HG03558 (cell line): Measurements from ENCODE around the gene GPC1.

ENCODE experiments used
- ATAC-seq: cut with Tn5 transposase; IDR thresholded peaks from one replicate; pipeline ENCODE4 v1.9.1; 2021; ENCODE audit warnings: moderate number of reproducible peaks; ENCODE audit not compliant: unreplicated experiment; ENCODE audit errors: extremely low read depth

The GPC1 gene

DNA sequence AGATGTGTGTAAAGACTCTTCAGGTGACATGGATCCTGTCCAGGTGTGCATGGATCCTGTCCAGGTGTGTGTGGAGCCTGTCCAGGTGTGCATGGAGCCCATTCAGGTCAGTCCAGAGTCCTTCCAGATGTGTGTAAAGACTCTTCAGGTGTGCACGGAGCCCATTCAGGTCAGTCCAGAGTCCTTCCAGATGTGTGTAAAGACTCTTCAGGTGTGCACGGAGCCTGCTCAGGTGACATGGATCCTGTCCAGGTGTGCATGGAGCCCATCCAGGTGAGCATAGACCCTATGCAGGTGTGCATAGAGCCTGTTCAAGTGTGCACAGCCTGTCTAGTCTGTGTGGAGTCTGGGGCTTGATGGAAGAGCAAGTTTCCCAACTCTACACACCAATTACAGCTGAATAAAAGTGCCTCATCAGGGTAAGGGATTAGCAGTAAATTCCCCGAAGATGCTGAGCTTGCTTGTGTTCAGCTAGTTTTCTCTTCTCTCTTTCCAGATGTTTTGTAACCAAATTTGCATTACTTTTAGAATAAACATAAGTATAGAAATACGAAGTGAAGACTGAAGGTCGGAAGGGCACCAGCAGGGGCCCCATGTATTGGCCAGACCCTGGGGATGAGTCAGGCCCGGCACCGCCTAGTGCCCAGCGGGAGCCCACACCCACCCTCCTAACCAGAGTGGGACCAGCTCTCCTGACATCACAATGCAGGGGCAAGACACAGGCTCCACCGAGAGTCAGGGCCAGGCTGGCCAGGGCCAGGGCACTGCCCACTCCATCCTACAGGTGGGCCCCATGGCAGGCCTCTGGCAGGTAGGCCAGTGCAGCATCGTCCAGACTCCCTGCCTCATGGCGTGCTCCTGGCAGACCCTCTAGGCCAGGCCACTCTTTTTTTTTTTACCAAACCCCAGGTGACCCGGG, 38.6 kb upstream of the GPC1 start:
- ATAC-seq = no peak

DNA sequence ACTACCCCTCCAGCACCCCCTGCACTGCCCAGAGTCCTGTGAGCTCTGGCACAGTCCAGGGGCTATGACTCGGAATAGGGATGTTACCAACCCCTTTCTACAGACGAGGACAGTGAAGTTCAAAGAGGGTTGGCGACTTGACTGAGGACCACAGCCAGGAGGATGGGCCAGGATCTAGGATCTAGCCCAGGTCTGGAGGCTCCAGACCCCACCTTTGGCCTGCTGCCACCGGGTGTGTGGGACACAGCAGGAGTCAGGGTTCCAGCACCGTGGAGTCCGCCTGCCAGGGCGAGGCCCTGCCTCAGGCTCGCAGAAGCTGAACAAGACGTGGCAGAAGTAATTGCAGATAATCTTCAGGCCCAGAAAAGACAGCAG, 37.9 kb upstream of the GPC1 start:
- ATAC-seq = no peak

DNA sequence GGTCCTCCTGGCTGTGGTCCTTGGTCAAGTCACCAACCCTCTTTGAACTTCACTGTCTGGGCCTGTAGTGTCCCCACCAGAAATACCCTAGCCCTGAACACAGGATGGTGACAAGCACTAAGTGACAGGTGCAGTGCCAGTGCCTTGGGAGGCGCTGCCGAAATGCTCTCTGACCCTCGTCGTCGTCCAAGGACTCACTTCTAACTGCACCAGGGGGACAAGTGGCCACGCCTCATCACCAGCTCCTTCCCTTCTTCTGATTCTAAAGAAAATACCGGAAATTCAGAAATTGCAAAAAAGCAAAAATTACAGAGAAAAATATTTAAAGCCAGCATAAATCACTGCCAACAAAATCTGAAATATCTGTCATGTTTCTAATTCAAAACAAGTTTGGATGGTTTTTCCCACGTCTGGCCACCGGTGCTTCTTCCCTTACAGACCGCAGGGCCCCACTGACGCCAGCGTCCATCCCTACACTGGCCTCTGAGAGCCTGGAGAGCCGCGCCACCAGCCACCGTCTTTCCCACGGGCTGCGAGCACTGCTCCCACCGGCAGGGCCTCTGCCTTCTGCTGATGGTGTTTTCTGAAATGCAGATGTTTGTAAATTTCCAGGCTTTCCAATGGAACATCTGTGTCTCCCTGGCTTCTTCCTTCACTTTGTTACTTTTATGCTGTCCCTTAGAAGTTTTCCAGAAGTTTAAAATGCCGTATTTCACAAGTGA, 37.4 kb upstream of the GPC1 start:
- no peak for ATAC-seq

DNA sequence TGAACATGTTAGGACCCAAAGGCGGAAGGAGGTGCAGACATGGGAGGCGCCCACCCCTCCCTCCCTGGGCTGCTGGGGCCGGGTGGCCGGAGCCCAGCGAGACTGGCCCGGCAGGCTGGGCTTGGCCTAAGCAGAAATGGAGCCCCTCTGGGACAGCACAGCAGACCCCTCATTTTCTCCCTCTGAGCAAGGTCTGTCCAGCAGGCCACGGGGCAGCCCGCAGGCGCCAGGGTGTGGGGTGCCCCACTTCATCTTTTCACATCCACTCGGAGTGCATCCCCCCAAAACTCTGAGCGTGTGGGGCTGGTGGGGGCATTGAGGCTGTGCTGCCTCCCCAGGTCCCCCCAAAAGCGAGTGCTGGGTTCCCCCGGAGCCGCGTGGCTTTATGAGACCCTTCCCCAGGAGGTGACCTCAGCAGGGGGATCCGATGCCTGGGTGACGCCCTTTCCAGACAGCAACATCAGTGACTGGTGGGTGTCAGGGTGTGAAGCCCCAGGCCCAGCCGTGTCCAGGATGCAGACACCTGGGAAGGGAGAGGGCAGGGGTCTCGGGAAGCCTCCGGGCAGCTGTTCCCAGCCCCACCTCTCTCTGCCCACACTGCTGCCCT, 36.7 kb upstream of the GPC1 start:
- ATAC-seq = no peak

DNA sequence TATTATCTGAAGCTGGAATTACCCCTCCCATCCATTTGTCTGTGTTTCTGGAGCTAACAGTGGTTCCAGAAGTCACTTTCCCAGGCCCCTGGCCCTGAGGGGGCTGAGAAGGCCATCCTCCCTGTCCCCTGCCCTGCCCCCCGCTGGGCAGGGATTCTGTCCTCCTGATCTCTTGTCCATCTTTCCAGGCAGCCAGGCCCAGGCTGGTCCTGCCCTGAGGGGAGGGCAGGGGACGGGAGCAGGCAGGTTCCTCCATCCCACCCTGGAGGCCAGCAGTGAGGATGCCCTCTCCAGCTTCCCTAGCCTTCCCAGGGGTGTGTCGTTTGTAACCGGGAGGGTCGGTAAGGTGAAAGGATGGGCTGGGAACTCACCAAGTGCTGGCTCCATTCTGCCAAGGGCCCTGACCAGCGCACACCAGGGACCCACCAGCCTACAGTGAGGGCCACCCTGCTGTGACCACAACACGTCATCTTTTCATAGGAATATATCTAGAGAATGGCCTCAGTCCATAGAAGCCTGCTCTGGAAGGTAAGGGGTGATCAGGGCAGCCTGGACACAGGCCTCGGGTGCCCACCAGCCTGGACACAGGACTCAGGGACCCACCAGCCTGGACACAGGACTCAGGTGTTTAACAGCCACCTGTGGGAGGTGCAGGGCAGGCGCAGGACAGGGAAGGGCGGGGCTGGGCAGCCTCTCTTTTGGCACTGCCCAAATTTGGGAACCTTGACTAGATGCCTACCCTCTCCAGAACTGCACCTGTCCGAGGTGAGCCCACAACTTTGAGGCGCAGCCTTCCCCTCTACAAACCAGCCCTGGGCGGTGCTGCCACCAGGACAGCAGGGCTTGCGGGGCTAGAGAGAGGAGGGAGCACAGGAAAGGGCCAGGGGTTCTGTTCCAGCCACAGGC, 35.8 kb upstream of the GPC1 start:
- ATAC-seq = no peak

DNA sequence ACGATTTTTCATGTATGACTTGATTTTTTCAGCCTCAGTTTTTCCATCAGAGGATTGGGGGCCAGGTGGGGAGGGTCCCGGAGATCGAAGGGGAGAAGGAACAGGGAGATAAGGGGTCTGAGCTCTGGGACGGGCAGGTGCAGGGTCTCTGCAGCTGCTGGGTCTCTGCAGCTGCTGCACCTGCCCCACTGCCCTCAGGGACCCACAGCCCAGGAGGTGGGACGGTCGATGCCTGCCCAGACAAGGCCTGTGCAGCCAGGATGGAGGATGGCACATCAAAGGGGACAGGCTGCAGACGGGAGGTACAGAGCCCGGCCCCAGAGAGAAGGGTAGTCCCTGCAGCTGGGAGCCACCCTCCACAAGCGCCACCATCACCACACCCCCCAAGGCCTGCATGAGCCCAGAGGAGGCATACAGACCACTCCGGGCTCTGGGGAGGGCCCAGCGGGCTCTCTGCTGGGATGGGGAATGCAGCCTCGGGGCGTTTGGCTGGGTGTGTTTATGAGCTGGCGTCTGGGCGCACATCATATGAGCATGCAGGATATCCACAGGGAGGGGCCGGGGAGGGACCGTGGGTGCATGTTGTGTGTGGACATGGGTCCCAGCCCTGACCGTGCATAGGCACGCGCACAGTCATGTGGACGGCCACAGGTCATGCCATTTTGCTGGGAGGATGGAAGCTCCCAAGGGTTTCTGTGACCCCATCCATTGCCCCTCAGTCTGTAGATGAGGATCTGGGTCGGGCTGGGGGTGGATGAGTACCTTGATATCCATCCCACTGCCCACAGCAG, 34.9 kb upstream of the GPC1 start:
- no peak for ATAC-seq

DNA sequence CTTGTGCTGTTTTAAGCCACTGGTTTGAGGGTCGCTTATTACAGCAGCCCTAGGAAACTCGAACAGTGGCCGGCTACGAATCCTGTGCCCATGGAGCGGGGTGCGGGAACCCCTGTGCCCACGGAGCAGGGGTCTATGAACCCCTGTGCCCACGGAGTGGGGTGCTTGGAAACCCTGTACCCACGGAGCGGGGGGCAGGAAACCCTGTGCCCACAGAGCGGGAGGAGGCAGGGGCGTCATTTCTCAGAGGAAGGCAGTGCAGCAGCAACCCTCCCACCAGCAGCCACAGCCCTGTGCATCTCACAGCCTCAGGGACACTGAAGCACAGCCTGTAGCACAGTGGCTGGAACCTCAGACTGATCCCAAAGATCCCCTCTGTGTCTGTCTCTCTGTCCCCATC, 34.2 kb upstream of the GPC1 start:
- ATAC-seq = no peak

DNA sequence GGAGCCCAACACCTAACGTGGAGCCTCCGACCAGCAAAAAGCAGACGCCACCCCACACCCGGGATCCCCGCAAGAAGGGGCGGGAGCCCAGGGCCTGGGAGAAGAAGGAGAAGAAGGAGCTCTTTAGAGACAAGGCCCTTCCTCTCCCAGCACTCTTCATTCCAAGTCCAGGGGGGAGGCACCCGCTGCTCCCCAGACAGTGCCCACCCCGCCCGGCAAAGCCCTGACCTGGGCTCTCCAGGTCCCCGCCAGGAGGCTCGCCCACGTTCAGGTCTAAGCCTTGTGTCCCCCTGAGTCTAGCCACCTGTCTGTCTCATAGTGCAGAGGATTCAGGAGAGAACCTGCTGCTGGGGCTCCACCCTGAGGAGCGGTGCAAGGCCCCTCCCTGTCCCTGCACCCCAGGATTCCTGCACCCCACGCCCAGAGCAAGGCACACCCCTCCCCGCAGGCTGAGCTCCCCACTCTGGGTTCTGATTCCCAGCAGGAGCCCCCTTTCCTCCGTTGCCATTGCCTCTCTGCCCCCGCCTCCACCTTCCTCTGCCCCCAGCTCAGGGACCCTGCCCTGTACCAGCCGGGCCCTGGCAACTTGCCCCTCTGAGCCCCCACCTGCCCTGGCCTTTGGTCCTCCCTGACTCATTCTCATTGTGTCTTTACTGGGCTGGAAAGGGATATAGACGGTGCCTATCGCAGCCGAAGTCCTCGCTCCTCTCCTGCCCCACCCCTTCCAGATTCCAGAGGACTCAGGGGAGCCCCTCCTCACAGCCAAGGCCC, 33.5 kb upstream of the GPC1 start:
- ATAC-seq = no peak

DNA sequence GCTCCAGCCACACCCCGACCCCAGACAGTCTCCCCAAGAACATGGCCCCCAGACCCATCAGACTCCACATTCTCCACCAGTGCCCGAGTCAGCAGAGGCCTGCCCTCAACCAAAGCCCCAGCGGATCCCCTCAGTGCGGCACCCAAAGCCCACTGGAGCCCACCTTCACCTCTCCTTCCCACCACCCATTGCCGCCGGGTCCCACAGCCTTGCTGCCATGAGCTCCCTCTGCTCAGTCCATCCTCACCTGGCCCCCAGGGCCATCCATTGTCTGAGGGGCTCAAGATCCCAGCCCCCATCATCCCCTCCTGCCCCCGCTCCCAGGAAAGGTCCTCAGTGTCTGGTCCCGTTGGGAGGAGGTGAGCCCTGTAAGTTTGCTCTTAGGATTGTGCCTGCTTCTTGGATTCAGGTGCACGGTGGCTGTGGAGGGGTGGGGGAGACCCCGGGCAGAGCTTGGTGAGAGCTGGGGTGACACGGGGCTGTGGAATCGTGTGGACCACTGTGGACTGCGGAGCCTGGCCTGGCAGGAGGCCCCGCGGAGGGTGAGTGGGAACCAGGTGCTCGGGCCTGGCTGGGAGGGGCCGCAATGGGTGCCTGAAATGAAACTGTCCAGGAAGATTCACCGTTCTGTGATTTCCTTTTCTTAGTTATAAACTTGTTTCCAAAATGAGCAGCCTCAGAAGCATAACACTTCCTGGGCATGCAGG, 32.7 kb upstream of the GPC1 start:
- no peak for ATAC-seq

DNA sequence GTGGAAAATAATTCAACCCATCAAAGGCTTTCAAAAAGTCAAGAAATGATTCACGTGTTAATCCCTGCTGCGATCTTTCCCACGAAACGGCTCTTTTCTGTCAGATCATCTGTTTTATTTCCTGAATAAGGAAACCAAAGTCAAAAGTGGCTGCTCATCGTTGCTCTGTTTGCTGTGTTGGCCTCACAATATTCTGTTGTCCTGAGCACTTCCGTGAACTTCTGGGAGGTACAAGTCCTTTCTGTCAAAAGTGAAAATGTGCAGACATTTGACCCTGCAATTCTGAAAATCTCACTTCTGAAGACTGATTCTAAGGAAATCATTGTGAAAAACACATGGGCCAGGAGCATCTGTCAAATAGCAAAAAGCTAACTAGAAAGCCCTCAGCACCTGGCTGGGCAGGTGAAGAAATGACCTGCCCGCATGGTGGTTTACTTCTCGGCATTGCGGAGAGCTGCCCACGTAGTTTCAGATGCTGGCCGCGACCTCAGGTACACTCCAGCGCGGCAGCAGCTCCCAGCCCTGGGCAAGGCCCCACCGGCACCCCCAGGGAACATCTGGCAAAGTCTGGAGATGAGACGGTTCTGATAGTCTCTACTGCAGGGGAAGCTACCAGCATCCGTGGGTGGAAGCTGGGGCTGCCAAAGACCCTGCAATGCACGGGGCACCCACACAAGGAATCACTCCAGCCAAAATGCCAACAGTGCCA, 31.9 kb upstream of the GPC1 start:
- ATAC-seq = no peak

DNA sequence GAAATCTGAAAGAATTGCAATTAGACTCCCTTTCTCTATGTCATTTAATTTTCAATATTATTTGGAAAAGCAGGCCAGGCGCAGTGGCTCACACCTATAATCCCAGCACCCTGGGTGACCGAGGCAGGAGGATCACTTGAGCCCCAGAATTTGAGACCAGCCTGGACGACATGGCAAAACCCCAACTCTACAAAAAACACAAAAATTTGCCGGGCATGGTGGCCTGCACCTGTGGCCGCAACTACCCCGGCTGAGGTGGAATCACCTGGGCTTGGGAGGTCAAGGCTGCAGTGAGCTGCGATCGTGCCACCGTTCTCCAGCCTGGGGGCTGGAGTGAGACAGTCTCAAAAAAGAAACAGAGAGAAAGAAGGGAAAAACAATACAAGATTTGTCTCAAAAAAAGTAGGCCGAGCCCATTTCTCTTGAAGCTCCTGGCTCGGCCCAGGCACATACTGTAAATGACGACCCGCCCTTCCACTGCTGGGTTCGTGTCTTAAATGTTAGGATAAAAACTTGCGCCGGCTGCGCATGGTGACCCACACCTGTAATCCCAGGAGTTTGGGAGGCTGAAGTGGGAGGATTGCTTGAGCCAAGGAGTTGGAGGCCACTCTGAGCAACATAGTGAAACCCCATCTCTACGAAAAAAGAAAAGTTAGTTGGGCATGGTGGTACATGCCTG, 31.1 kb upstream of the GPC1 start:
- no peak for ATAC-seq

DNA sequence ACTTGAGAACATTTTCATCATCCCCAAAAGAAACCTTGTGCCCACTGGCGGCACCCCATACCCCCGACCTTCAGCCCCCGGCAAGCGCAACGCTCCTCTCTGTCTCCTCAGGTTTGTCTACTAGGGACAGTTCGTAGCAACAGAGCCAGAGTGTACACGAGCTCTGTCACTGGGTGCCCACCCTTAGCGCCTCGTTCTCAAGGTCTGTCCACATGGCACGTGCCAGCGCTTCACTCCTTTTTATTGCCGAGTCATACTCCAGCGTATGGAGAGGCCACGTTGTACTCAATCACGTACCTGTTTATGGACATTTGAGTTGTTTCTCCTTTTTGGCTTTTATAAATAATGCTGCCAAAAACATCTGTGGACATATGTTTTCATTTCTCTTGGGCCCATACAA, 30.3 kb upstream of the GPC1 start:
- ATAC-seq = no peak

DNA sequence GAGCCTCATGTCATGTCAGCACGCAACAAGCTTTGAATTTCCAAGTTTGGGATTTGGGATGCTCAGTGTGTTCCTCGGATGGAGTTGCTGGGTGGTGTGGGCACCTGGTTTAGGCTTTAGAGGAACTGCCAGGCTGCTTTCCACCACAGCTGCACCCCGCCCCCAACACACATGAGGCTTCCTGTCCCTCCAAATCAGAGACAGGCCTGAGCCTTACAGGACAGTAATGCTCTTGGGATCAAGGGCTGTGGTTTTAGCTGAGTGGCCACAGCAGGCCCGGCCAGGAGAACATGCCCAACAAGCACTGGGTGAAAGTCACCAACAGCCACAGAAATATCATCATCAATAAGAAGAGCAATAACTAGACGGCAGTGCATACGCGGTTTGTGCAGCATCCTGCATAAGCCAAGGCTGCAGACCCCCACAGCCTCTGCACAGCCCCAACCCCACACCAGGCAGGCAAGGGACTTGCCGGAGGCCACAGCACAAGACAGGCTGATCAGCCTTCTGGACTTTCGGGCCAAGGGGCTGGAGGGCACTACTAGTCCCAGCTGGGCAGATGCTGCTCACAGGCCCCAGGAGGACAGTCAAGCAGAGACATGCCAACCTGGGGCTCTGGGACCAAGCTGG, 29.7 kb upstream of the GPC1 start:
- ATAC-seq = no peak

DNA sequence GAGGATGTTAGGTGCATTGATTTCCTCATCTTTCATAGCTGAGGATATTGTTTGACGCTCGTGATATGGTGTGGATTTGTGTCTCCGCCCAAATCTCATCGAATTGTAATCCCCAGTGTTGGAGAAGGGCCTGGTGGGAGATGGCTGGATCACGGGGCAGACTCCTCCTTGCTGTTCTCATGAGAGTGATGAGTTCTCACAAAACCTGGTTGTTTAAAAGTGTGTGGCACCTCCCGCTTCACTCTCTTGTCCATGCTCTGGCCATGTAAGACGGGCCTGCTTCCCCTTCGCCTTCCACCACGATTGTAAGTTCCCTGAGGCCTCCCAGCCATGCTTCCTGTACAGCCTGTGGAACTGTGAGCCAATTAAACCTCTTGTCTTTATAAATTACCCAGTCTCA, 28.4 kb upstream of the GPC1 start:
- no peak for ATAC-seq

DNA sequence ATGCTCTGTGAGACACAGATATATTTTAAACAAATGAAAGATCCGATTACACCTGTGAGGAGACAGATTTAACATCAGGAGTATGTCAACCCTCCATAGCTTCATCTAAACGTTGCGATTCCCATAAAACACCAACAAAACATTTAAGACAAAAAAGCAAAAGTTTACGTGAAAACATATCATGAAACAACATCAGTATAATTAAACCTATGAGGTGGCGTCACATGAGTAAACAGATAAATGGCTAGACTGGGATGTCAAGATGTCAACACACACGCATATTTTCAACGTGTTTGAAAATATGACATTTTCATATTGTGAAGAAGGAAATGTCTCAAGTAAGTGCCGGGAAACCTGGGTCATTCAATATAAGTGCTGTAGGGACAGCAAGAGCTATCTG, 25.5 kb upstream of the GPC1 start:
- no peak for ATAC-seq

DNA sequence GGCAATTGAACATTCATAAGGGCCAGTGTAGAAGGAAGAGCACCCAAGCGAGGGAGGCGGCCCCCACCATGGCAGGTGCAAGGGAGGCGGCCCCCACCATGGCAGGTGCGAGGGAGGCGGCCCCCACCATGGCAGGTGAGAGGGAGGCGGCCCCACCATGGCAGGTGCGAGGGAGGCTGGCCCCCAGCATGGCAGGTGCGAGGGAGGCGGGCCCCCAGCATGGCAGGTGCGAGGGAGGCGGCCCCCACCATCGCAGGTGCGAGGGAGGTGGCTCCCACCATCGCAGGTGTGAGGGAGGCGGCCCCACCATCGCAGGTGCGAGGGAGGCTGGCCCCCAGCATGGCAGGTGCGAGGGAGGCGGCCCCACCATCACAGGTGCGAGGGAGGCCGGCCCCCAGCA, 24.7 kb upstream of the GPC1 start:
- ATAC-seq = no peak
